Stimulated activated naive CD4-positive, alpha-beta T cell treated with Interleukin-2 at 50 U/mL for 16 hours (primary cell): ENCODE measurements around the gene XPO6.

Source experiments
- DNase-seq: peaks from one replicate; lab custom pipeline; 2025; lab: John Stamatoyannopoulos, UW

Gene XPO6

GRCh38 chr16:28089205-28089991, 122.4 kb downstream of the XPO6 start:
- no peak for DNase-seq

GRCh38 chr16:28087675-28088300, 124.0 kb downstream of the XPO6 start:
- DNase-seq: no peak

GRCh38 chr16:28087140-28087660, 124.6 kb downstream of the XPO6 start:
- no peak for DNase-seq

- DNase-seq: no peak
Measured at GRCh38 chr16:28086186-28087139, 125.3 kb downstream of the XPO6 start.

GRCh38 chr16:28085389-28086171, 126.2 kb downstream of the XPO6 start:
- no peak for DNase-seq

GRCh38 chr16:28084209-28084608, 127.6 kb downstream of the XPO6 start:
- DNase-seq: no peak

- no peak for DNase-seq
Measured at GRCh38 chr16:28082624-28083023, 129.1 kb downstream of the XPO6 start.

- no peak for DNase-seq
Measured at GRCh38 chr16:28081391-28081968, 130.3 kb downstream of the XPO6 start.

GRCh38 chr16:28078261-28078660, 133.5 kb downstream of the XPO6 start:
- DNase-seq: no peak

- DNase-seq: no peak
Measured at GRCh38 chr16:28073836-28074235, 137.9 kb downstream of the XPO6 start.

- no peak for DNase-seq
Measured at GRCh38 chr16:28072087-28072486, 139.7 kb downstream of the XPO6 start.

- no peak for DNase-seq
Measured at GRCh38 chr16:28069971-28070794, 141.6 kb downstream of the XPO6 start.

- no peak for DNase-seq
Measured at GRCh38 chr16:28068976-28069375, 142.8 kb downstream of the XPO6 start.

GRCh38 chr16:28067604-28068379, 144.0 kb downstream of the XPO6 start:
- DNase-seq: no peak

- no peak for DNase-seq
Measured at GRCh38 chr16:28064706-28065249, 147.0 kb downstream of the XPO6 start.

GRCh38 chr16:28064150-28064549, 147.6 kb downstream of the XPO6 start:
- no peak for DNase-seq

- no peak for DNase-seq
Measured at GRCh38 chr16:28063591-28064061, 148.1 kb downstream of the XPO6 start, which contains the start of gene GSG1L. Gene GSG1L, minus strand, starts transcription at chr16:28063714. Its CDS starts 290 bp downstream, at chr16:28063424.

- no peak for DNase-seq
Measured at GRCh38 chr16:28062847-28063521, 148.8 kb downstream of the XPO6 start.
